Bronchial epithelial cell (primary cell): ENCODE measurements around the gene TMEM150C. TPM values are rescaled to one million over a fixed set of nuclear protein-coding genes. Genes with fewer than 3 reads are reported as not detected.
"Not testable (repeated sequence)": the region's sequence is repeated elsewhere in the genome, so short reads cannot be mapped to it uniquely, and the experiment has no call there.

Experiments
- DNase-seq: peaks from one replicate; pipeline ENCODE4 v3.0.0-alpha.2; 2010; ENCODE audit warnings: low read depth
- FAIRE-seq: peaks from 2 replicates; lab custom pipeline; 2011; peaks lifted over from hg19 to GRCh38; lab: Jason Lieb, UNC
- H3K27me3 ChIP-seq: 2 replicates; pipeline ENCODE4 v1.5.1; 2011; ENCODE audit warnings: low read length; ENCODE audit not compliant: control insufficient read depth, insufficient read depth
- H3K36me3 ChIP-seq: 2 replicates; pipeline ENCODE4 v1.5.1; 2011; ENCODE audit warnings: low read length; ENCODE audit not compliant: control insufficient read depth, insufficient read depth
- H3K4me3 ChIP-seq: 2 replicates; pipeline ENCODE4 v1.5.1; 2011; ENCODE audit warnings: mild to moderate bottlenecking, low read depth, low read length, control low read depth
- CTCF ChIP-seq: IDR thresholded peaks from 2 replicates; pipeline ENCODE4 v1.5.1; 2011; ENCODE audit warnings: mild to moderate bottlenecking, moderate library complexity, low read length, control low read depth, inconsistent platforms; ENCODE audit not compliant: insufficient read depth, severe bottlenecking
- total RNA-seq: library from RNA; depleted of rRNA; stranded (reverse); fragments of >200 nt; gene quantifications from 2 replicates; pipeline ENCODE4 v1.2.1, GENCODE V29; 2014

The TMEM150C gene
- total RNA-seq, 1 donor from 2014 or later: under 0.01 TPM

- DNase-seq (no peak), FAIRE-seq (peak; percentile 70)
- no peak for TF ChIP-seq CTCF
- H3K36me3 ChIP-seq: no peaks in the 10 kb centered on the region
- no peak overlapping the region for H3K4me3 ChIP-seq
- H3K27me3 ChIP-seq: no peaks in the 10 kb centered on the region
These were observed 6.5 kb downstream of the TMEM150C start for GRCh38 chr4:82555276-82555675.

GRCh38 chr4:82553020-82553419 is 8.8 kb downstream of the TMEM150C start:
- H3K27me3 ChIP-seq: no peaks in the 10 kb centered on the region
- no peak for DNase-seq
- TF ChIP-seq CTCF: no peak
- no peak overlapping the region for H3K4me3 ChIP-seq
- no peak for FAIRE-seq
- no peaks in the 10 kb centered on the region for H3K36me3 ChIP-seq

- no peak for TF ChIP-seq CTCF
- FAIRE-seq (peak; percentile 43), DNase-seq (no peak)
- Histone ChIP-seq H3K27me3 (no peaks in the 10 kb centered on the region), H3K36me3 (no peaks in the 10 kb centered on the region), H3K4me3 (no peak overlapping the region)
These were observed 10.1 kb downstream of the TMEM150C start for GRCh38 chr4:82551734-82552133.

GRCh38 chr4:82547850-82548249 is 13.9 kb downstream of the TMEM150C start:
- not testable (repeated sequence) for FAIRE-seq, DNase-seq, H3K36me3 ChIP-seq, H3K27me3 ChIP-seq, H3K4me3 ChIP-seq

- DNase-seq: no peak
- Histone ChIP-seq H3K4me3 (no peak overlapping the region), H3K27me3 (peaks cover 2% of the 10 kb centered on the region), H3K36me3 (no peaks in the 10 kb centered on the region)
- FAIRE-seq: no peak
- TF ChIP-seq CTCF: no peak
These were observed 18.7 kb downstream of the TMEM150C start for GRCh38 chr4:82543131-82543530.

GRCh38 chr4:82542642-82543041 is 19.1 kb downstream of the TMEM150C start:
- TF ChIP-seq CTCF: no peak
- FAIRE-seq (no peak), DNase-seq (no peak)
- no peak overlapping the region for H3K4me3 ChIP-seq
- H3K36me3 ChIP-seq: no peaks in the 10 kb centered on the region
- peaks cover 2% of the 10 kb centered on the region for H3K27me3 ChIP-seq
